Stimulated activated CD4-positive, alpha-beta T cell treated with anti-CD3 and anti-CD28 coated beads, Interleukin-12 subunit alpha, Interleukin-12 subunit beta, amount 100 ng/mL, for 24 hours (primary cell): ENCODE data around the gene FOXE3.
A peak's percentile ranks its signal among the peaks of the same experiment; 100 is the strongest.

Experiments
- DNase-seq, 2 experiments: peaks; one replicate each; pipeline ENCODE4 v3.0.0-alpha.2; 2020; ENCODE audit warnings: low read depth in 2 of 2

Gene FOXE3

DNA sequence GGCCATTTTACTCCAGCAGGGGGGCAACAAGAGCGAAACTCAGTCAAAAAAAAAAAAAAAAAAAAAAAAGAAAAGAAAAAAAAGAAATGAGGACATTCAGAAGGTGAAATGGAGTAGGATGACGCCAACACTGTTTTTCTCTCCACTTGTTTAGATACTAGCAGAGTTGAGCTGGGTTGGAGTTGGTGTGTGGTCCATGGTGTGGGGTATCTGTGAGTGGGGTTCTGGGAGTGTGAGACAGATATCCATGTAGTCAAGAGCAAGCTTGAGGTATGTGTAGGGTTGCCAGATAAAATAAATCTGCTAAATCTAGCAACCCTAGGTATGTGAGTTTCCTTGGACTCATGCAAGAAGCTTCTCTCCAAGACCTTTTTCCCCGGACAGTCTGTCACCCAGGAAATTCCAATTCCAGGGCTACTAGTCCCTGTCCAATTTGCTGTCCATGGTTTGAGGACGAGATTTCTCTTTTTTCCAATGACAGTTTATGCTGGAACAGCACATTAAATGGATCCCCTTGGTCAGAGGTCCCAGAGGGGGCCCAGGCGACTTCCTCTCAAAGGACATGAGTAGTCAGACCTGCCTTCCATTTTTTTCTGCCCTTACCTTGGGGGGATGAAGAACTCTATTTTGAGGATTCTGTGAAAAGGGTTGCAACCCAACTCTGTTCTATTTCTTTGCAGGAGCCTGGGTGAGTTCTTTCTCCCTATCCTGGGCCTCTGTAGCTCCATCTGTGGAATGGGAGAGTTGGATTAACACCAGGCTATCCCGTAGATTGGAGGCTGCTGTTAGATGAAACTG lies 19.6 kb downstream of the FOXE3 start:
- no peak for DNase-seq

DNA sequence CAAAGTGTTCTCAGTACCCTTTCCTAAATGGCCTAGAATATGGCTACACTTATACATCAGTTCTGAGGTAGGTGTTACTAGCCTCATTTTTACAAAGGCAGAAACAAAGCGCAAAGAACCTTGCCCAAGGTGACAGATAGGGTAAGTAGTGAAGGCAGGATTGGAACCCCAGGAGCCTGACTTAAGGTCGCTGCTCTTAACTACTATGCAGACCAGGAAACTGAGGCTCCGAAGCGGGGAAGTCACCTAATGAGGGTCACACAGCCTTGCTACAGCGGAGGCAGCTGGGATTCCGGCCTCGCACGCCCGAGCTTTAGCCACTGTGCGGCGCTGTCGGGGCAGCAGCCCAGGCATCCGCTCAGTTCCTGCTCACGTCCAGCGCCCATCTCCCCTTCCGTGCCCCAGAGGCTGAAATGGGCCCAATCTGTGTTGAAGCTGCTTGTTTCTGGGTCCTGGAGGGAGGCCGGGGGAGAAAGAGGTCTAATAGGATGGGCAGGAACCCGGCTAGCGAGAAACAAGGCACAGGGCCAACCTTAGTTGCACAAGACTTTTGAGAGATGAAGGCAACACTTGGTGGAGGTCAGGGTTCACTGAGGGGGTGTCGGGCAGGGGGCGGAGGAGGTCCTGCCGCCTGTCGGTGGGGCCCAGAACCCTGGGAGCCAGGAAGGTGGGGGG lies 20.4 kb downstream of the FOXE3 start:
- peak; percentile 45 to 76 for DNase-seq

- DNase-seq: no peak
Measured at GRCh38 chr1:47436979-47437446, 20.9 kb downstream of the FOXE3 start.

DNA sequence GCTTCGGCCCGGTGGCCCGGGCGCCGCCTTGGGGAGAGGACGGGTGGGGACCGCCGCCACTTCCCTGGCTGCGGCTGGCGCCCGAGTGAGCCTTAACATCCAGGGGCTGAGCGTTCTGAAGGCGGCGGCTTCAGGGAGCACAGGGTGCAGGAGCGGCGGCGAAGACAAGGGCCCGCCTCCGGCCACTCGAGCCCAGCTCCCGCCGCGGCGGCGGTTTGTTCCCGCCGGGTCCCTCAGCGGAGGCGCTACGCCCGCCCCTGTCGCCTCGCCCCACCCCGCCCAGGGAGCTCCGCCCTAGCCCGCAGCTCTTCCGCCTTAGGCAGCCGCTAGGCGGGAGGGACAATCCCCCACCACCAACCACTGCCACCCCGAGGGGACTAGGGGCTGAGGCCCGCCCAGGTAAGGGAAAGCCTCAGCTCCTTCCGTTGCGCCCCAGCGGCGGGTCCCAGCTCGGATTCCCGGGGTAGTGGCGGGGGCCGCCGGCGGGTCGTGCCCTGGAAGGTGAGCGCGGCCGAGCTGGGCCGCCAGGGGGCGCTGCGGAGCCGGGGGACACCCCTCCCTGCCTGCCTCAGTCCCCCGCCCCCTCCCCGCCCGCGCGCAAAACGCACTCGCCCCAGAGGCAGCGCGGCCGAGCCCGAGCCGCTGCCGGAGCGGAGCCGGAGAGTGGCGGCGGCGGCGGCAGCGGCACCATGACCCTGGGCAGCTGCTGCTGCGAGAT lies 21.5 kb downstream of the FOXE3 start, which contains the start of gene FOXD2:
FOXD2 (plus strand) TSS at position 598 of the 718 bp plus-strand sequence; CDS start at position 690, 92 bp downstream.
- peak; percentile 78 to 88 for DNase-seq

GRCh38 chr1:47438165-47439016 lies 22.3 kb downstream of the FOXE3 start:
- no peak for DNase-seq

GRCh38 chr1:47439017-47439818 lies 23.1 kb downstream of the FOXE3 start:
- DNase-seq: no peak

DNA sequence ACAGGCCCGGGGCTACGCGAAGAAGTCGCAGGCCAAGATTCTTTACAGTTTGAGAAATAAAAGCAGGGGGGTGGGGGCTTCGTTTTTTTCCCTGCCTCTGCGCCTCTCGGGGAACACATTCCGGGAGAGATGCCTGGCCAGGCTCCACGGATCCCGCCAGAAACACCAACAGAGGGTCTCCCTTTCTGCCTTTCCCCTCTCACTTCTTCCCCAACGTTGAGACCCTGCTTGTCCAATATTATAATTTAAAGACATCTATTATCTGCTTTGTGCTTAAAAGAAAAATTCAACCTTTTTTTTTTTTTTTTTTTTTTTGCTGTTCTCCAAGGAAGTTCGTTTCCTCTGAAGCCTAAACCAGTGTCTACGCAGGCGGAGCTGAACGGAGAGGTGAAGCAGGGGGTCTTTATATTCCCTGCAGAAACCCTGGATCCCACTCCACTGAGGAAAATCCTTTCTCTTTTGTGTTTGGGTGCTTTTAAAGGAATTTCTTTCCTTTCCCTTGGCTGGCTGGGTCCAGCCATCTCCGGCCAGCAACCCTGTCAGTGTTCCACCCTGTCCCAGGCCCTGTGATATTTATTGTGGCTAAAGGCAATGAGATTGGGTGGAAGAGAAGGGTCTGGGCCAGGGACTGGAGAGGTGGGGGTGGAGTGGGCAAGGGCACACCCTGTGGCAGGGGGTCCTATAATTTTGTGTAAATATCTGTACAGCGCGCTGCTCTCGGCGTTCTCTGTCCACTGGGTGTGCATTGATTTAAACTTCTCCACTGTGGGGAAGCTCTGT lies 23.9 kb downstream of the FOXE3 start:
- DNase-seq: no peak

DNA sequence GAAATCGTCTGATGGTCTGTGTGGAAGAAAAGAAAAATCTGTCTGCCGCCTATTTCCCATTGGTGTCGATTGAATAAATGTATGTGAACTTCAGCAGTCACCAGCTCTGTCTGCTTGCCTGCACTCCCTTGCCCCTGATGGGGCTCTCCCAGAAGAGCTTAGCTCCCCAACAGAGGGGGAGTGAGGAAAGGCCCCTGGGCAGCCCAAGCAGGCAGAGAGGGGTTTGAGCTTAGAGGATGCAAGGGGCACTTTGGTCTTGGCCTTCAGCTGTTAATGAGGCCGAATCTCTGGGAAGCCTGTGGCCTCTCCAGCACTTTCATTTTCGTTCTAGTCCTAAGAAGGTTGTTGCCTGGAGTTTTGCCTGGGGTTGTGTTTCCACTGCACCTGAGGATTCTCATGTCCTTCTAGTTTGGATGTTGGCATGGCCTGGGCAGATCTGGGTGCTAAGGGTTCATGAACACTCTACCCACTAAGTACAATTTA lies 24.6 kb downstream of the FOXE3 start:
- DNase-seq: no peak

DNA sequence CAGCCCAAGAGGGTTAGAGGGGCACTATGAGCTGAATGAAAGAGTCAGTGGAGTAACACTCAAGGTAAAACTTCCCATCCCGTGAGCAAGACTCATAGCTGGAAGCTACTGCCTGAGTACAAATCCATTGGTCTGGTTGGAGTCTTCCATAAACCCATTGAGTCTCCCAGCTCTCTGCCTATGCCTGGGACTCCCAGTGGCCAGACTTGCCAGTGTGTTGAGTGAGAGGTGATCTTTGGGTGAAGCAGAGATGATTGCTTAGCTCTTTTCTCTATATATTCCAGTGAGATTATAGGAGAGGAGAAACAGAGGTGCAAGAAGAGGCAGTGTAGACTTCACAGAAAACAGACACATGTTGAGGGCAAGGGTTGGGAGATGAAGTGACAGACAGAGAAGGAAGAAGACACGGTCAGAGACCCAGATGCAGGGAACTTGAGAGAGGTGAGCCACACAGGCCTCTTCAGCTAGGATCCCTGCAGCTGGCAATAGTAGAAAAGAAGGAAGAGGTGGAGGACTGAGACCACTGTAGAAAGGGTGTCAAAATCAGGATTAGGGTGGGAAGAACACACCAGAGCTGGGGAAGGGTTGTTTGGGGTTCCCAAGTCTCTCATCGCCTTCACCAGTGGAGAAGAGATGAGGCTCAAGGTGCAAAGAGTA lies 25.5 kb downstream of the FOXE3 start:
- DNase-seq: no peak

GRCh38 chr1:47442202-47442601 lies 26.1 kb downstream of the FOXE3 start:
- no peak for DNase-seq

- DNase-seq: no peak
Measured at GRCh38 chr1:47442842-47443529, 26.9 kb downstream of the FOXE3 start.

- DNase-seq: no peak
Measured at GRCh38 chr1:47443530-47444296, 27.6 kb downstream of the FOXE3 start.

DNA sequence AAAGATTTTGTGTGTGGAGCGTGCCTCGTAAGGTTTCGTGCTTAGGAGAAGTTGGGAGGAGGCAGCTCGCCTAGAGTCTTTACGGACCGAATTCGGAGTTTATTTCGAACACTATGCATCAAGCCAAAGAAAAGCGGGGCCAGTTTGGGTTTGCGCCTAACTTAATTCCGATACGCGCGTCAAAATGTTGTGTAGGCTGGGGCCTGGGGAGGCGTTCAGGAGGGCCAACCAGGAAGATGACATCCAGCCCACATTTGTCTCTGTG lies 28.1 kb downstream of the FOXE3 start:
- DNase-seq: no peak

GRCh38 chr1:47444562-47445465 lies 28.7 kb downstream of the FOXE3 start:
- peak in 1 of 2 experiments; percentile 47 for DNase-seq

DNA sequence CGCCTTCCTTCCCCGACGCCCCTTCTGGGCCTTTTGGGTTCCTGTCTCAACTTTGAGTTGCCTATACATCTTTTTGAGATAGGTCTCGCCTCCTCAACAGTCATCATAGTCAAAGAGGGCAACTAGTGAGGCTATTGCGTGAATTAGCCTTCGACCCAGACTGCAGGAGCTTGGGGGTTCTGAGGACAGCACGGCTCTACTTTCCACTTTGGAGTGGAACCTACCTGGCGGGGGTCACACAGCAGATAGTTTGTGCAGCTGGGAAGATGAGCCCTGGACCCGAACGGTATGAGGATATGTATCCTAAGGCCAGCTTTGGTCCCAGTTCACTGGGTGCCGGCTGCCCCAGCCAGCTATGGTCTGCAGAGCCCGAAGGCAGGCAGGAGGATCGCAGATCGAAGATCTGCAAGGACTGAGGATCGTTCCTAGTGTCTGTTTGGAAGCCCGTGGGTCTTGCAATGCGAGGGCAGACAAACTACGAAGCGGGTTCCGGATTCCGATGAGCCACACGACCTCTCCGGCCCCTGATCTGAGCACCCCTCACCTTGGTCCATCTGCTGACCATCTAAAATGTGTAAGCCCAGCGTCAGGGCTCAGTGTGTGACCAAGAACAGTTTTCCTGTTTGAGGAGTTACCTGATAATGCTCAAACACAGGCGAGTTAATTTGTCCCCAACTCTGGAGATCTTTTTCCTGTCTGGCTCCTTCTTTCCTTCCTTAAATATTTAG lies 29.9 kb downstream of the FOXE3 start:
- no peak for DNase-seq
